NCI-H82 treated with DMSO at 0.1 percent for 48 hours (cell line): ENCODE measurements around the gene ADAP1.

Experiments used
- DNase-seq: peaks from one replicate; lab custom pipeline; 2025; ENCODE audit not compliant: unreplicated experiment; lab: John Stamatoyannopoulos, UW

Gene ADAP1

DNA sequence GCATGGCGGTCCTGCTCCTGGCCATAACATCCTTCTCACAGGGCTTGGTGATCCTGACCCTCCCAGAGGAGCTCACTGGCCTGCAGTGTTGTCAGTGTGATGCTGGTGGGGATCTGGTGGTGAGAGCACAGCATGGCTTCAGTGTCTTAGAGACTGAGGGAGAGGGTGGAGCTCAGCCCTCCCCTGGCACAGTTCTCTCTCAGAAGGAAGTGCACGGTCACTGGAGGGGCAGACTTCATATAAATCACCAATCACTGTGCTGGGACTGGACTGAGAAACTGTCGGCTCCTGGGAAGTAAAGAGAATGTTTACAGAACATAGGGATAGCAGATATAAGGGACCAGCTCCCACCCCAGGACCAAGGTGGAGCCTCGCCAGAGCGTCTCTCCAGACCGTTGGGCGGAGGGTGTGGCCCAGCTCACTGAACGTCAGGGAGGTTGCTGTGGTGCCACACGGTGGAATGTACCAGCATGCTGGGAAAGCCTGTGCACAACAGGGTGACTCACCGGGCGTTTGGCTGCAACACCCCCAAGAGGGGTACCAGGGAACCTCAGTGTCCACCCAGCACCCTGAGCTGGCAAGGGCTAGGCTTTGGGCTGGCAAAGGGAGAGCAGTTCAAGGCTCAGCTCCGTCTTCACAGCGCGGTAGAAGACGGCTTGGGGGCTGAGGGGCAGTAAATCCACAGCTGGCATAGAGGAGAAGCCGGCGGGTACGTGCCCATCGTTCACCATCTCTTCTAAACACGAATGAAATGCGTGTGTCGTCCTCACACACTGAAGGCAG is 86.9 kb downstream of the ADAP1 start:
- DNase-seq = no peak

- no peak for DNase-seq
Measured at GRCh38 chr7:867001-867405, 87.5 kb downstream of the ADAP1 start.

DNA sequence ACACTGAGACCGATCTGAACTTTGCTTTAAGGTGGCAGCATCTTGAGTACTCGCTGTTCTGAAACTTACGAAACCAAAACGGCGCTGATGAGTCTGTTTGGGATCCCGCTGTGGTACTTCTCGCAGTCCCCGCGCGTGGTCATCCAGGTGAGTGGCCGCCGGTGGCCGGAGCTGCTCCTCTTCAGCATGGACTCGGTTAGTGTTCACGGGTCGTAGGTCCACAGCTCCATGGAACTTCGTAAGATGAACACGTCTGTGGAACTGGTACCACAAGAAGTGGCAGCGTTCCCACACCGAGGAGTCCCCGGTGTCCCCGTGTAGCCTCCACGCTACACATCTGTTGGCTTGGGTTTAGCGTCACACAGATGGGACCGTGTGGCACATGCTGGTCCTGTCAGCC is 88.6 kb downstream of the ADAP1 start:
- no peak for DNase-seq

DNA sequence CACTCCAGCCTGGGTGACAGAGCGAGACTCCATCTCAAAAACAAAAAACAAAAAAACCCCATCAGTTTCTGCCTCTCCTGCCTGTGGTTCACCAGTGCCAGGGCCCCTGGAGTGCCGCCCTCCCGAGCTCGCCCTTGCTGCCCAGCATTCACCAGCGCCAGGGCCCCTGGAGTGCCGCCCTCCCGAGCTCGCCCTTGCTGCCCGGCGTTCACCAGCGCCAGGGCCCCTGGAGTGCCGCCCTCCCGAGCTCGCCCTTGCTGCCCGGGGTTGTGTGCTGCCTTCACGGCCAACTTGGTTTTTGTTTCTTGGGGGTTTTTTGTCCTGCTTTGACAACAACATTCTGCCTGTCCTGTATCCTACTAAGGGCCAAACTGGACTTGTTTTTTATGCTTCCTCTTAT is 91.4 kb downstream of the ADAP1 start:
- no peak for DNase-seq

- DNase-seq = peak; percentile 88
Measured at GRCh38 chr7:862157-862556, 92.3 kb downstream of the ADAP1 start.

- no peak for DNase-seq
Measured at GRCh38 chr7:861222-861621, 93.3 kb downstream of the ADAP1 start.

GRCh38 chr7:860149-860548 is 94.3 kb downstream of the ADAP1 start:
- DNase-seq = no peak

DNA sequence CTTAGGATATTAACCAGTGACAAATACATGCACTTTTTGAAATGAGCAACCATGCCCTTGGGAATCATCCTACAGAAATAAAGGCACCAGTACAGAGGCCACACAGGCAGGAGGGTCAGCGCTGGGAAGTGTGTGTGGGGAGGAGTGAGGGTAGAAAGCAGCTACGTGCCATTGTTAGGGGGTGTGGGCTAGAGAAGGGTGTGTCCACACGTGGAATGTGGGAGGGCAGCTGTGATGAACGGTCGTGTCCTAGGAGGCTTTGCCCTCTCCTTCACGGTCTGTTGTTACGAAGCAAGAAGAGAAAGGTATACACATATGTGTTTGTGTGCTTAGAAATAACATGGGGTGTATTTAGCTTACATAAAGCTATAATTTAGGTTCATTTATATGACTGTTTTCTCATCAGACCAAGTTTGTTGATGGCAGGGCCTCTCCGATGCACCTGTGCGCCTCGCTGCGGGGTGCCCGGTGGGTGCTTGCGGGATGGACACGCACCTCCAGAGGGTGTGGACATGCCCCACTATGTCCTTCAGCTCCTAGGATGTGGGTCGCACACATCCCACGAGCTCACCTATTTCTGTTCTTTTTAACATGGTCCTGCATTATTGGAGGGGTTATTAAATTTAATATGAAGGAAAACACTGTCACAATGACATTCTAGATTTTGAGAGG is 95.0 kb downstream of the ADAP1 start:
- DNase-seq = no peak

- DNase-seq = no peak
Measured at GRCh38 chr7:857661-858060, 96.8 kb downstream of the ADAP1 start.

DNA sequence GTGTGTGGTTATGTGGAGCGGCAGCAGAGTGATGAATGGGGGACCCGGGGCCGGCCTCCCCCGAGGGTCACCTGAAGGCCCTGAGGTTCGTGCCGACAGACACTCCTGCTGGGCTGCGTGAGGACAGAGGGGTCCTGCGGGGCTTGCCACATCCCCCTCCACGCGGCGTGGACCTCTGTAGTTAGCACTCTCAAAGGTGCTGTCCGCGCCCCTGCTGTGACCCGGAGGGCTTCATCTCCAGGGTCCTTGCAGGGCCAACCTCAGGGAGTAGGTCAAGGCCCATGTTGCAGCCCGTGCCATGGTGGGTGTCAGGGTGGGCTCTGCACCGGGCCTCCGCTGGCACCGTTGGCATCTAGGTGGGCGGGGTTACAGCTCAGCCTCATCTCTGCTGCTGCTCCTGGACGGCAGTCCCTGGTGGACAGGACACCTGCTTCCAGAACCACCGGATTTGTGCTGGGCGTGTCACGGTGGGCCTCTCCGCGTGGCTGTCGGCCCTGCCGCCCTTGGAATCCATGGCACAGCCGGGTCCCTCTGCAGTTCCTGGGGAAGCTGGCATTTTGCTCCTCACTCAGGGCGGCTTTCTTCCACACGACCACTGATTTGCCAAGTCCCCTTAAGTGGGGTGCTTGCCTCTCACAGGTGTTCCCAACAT is 97.9 kb downstream of the ADAP1 start:
- DNase-seq = no peak

DNA sequence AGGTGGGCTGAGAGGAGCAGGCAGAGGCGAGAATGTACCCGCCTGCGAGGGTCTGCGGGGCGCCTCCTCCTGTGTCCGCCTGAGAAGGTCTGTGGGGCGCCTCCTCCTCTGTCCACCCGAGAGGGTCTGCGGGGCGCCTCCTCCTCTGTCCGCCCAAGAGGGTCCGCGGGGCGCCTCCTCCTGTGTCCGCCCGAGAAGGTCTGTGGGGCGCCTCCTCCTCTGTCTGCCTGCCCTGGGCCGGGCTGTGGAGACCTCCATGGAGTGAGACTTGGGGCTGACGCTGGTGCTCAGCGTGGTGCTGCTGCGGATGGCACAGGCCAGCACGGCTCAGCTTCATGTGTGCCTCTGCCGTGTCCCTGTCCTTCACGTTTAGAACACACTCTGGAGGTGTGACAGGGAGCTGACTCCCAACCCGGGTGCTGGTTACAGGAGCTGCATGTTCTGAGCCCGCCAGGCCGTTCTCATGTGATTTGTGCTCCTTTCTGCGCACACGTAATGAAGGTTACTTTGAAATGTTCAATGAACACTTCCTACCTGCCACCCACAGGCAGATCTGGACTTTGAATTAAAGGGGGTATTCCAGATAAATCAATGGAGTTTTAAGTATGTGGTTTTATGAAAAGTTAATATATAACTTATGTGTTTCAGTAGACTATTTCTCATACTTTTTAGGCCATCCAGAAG is 98.7 kb downstream of the ADAP1 start:
- no peak for DNase-seq

DNA sequence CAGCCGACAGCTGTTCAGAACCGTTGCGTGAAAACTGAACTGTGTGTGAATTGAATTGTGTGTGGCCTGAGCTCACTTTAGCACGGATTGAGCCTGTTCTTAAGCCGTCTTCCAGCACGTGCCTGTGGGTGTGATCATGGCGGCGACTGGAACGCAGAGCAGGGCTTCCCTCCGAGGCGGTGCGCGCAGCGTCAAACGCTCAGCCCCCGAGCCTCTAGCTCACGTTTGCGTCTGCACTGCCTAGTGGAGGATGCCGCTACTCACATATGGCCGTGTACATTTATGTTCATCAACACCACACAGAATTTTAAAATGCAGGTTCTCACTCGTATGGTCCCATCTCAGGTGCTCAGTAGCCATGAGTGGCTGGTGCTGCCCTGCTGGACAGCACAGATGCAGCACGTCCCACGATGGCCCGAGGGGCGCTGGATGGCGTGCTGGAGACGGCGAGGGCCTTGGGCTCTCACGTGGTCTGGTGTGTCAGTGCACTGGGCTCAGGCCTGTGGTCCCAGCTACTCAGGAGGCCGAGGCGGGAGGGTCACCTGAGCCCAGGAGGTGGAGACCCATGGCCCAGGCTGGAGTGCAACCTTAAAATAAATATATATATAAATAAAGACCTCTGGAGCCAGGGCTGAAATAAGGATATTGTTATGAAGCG is 100.2 kb downstream of the ADAP1 start:
- DNase-seq = no peak

- no peak for DNase-seq
Measured at GRCh38 chr7:853366-854117, 100.9 kb downstream of the ADAP1 start.

DNA sequence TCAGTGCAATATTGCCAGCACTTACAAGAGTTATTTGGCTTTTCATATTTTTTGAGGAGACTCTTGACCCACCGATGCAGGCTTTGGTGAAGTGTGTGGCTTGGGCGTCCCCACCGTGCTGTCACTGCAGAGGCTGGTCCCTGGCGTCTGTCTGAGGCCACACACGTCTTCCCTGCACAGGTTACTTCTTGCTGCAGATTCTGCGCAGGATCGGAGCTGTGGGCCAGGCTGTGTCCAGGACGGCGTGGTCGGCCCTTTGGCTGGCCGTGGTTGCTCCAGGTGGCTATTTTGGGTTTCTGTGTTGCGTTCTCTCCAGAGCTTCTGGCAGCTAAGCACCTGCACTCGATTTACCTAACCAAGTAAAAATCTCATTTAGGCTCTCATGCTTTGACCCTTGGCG is 103.3 kb downstream of the ADAP1 start:
- DNase-seq = no peak

- DNase-seq = no peak
Measured at GRCh38 chr7:849781-850180, 104.7 kb downstream of the ADAP1 start.

DNA sequence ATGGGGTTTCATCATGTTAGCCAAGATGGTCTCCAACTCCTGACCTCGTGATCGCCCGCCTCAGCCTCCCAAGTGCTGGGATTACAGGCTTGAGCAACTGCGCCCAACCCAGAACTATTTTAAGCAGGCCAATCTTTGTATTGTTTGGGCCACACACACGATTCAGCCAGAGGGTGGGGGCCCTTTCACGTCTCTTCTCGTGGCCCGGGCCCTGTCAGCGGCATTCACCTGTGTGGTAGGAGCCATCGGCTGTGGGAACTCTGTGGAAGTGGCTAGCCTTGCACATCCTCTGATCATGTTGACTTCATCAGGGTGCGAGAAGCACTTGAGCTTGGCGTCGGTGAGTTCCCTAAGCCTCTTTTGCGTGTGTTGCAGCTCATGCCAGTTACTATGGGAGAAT is 105.3 kb downstream of the ADAP1 start:
- DNase-seq = no peak
